ENCODE results near the gene TMEM119.

The TMEM119 gene

GRCh38 chr12:108616941-108617858, 19.3 kb upstream of the TMEM119 start:
- peak; percentile 41 to 57 for DNase-seq (ENCODE audit: low read depth in 2 of 2, low spot score in 1 of 2)

DNA sequence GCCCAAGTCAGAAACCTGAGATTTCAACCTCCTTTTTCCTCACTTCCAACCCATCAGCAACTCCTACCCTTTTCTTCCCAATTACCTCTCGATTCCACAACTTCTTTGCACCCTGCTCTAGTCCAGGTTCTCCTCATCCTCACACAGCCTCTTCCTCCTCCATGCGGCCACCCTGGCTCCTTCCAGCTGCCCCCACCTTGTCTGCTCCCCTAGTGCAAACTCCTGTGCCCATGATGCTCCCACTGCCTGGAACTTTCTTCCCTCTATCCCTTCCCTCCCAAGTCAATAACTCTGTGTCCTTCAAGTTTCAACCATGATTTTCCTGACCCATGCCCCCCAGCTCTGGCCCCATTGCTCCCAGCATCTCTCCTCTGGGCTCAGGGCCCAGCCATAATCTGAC, 18.5 kb upstream of the TMEM119 start:
- no peak for DNase-seq (ENCODE audit: low read depth in 2 of 2, low spot score in 1 of 2)

DNA sequence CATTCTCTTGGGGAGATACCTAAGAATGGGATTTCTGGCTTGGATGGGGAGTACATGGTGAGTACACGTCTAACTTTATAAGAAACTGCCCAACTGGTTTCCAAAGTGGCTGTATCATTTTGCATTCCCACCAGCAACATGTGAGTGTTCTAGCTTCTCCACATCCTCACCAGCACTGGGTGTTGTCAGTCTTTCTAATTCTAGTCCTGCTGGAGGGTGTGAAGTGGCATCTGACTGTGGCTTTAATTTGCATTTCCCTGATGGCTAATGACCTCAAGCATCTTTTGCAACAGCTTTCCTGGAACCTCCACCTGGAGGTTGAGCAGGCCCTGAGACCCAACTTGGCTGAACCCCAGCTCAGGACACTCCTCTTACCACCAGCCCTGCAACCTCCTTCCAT, 18.0 kb upstream of the TMEM119 start:
- DNase-seq (ENCODE audit: low read depth in 2 of 2, low spot score in 1 of 2), result no peak

DNA sequence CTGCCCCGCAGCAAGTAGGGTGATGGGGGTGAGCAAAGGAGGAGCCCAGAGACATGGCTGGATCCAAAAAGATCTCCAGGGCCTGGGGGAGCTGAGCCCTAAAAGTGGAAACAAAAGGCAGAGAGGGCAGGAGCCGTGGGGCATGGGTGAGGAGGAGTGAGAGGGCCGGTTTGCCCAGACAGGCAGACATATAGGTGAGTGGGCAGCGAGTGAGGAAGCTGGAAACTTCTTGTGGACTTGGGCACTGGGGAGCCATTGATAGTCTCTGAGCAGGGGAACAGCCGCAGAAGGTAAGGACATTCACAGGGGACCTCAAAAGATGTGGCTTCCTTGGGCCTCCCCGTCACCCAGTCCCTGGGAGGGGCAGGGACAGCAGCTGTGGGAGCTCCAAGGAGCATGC, 16.8 kb upstream of the TMEM119 start:
- no peak for DNase-seq (ENCODE audit: low read depth in 2 of 2, low spot score in 1 of 2)

- DNase-seq (ENCODE audit: low read depth in 2 of 2, low spot score in 1 of 2), result no peak
Observed at GRCh38 chr12:108614041-108614440, 16.2 kb upstream of the TMEM119 start.

DNA sequence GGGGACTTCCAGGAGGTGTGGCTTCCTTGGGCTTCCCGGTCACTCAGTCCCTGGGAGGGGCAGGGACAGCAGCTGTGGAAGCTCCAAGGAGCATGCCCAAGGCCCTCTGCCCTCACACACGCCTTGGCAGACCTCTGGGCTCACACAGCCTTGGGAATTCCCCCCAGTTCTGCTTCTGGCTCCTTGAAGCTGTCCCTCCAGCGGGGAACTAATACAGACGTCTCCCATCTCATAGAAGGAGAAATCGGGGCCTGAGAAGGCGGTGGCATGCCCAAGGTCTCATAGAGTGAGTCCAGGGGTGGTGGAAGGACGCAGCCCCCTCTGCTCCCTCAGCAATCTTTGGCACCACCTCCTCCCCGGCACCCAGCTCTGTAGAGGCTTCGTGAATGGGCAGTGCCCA, 15.7 kb upstream of the TMEM119 start:
- DNase-seq (ENCODE audit: low read depth in 2 of 2, low spot score in 1 of 2), result no peak

DNA sequence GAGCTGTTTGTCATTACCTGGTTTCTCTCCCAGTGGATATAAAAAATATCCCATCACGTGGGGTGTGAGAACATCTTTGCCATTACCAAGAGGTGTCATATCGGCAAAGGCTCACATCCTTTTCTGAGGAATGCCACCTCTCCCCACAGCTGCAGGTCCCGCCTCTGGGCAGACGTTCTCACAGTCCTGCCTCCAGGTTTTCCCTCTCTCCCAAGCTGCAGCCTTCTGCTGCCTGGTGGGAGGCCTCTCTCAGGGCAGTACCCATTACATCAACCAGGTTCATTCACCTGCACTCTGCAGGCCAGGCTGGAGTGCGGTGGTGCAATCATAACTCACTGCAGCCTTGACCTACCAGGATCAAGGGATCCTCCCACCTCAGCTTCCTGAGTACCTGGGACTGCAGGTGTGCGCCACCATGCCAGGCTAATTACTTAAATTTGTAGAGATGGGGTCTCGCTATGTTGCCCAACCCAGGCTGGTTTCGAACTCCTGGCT, 15.0 kb upstream of the TMEM119 start:
- no peak for DNase-seq (ENCODE audit: low read depth in 2 of 2, low spot score in 1 of 2)

- DNase-seq (ENCODE audit: low read depth in 2 of 2, low spot score in 1 of 2), result peak in 1 of 2 donors; percentile 27
Observed at GRCh38 chr12:108611884-108612415, 14.1 kb upstream of the TMEM119 start.

GRCh38 chr12:108610856-108611605, 13.1 kb upstream of the TMEM119 start:
- no peak for DNase-seq (ENCODE audit: low read depth in 2 of 2, low spot score in 1 of 2)

GRCh38 chr12:108610336-108610815, 12.5 kb upstream of the TMEM119 start:
- DNase-seq (ENCODE audit: low read depth in 2 of 2, low spot score in 1 of 2), result no peak

- DNase-seq (ENCODE audit: low read depth in 2 of 2, low spot score in 1 of 2), result no peak
Observed at GRCh38 chr12:108609537-108610335, 11.9 kb upstream of the TMEM119 start.

DNA sequence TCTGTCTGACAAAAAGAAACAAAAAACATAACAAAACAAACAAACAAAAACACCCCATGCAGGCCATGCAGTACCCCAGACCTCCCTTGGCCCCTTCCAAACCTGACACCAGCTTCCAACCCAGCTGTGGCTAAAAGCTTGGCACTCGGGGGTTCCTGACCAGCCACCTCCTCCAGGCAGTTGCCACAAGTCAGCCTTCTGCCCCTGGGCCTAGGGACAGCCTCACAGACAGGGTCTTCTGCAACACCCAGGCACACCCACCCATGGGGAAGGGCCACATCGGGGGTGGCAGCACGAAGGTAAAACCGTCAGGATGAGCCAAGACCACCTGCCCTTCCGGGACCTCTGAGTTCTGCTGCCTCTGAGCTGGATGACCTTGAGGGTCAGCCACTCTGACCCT, 10.7 kb upstream of the TMEM119 start:
- no peak for DNase-seq (ENCODE audit: low read depth in 2 of 2, low spot score in 1 of 2)

GRCh38 chr12:108607981-108608600, 10.2 kb upstream of the TMEM119 start:
- no peak for DNase-seq (ENCODE audit: low read depth in 2 of 2, low spot score in 1 of 2)

GRCh38 chr12:108606492-108606891, 8.6 kb upstream of the TMEM119 start:
- DNase-seq (ENCODE audit: low read depth in 2 of 2, low spot score in 1 of 2), result no peak

DNA sequence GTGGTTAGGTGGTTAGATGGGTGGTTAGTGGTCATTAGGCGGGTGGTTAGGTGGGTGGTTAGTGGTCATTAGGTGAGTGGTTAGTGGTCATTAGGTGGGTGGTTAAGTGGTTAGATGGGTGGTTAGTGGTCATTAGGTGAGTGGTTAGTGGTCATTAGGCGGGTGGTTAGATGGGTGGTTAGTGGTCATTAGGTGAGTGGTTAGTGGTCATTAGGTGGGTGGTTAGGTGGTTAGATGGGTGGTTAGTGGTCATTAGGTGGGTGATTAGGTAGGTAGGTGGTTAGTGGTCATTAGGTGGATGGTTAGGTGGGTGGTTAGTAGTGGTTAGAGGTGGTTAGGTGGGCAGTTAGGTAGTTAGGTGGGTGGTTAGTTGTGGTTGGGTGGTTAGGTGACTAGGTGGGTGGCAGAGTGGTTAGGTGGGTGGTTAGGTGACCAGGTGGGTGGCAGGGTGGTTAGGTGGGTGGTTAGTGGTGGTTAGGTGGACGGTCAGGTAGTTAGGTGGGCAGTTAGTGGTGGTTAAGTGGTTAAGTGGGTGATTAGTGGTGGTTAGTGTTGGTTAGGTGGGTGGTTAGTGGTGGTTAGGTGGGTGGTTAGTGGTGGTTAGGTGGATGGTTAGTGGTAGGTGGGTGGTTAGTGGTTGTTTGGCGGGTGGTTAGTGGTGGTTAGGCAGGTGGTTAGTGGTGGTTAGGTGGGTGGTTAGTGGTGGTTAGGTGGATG, 8.0 kb upstream of the TMEM119 start:
- no peak for DNase-seq (ENCODE audit: low read depth in 2 of 2, low spot score in 1 of 2)

GRCh38 chr12:108605000-108605689, 7.3 kb upstream of the TMEM119 start:
- DNase-seq (ENCODE audit: low read depth in 2 of 2, low spot score in 1 of 2), result no peak

- no peak for DNase-seq (ENCODE audit: low read depth in 2 of 2, low spot score in 1 of 2)
Observed at GRCh38 chr12:108604208-108604941, 6.5 kb upstream of the TMEM119 start.

DNA sequence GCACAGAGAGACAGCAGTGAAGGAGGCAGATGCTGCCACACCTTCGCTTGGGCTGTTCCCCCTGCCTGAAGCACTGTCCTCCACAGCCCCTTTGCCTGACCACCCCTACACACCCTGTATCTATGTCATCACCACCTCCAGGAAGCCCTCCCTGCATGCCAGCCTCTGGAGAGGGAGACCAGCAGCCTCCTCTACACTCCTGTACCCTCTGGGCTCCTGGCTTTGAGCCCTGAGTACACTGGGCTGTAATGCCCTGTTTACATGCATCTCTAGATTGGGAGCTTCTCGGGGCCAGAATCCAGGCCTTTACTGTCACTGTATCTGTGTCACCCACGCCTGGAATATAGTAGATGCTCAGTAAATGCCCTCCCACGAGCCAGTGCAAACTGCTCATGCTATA, 5.9 kb upstream of the TMEM119 start:
- DNase-seq (ENCODE audit: low read depth in 2 of 2, low spot score in 1 of 2), result no peak

Data from stimulated activated CD8-positive, alpha-beta memory T cell treated with anti-CD3 and anti-CD28 coated beads, Interleukin-4, amount 100 ng/mL, for 1 hour (primary cell).